Activated CD4-positive, CD25-positive, alpha-beta regulatory T cell (primary cell): ENCODE measurements around the gene COL15A1.
"Not testable (repeated sequence)": the region's sequence is repeated elsewhere in the genome, so short reads cannot be mapped to it uniquely, and the experiment has no call there.

Source experiments
- DNase-seq, 4 experiments: peaks; one replicate each; lab custom pipeline; 2025; lab: John Stamatoyannopoulos, UW

The COL15A1 gene

DNA sequence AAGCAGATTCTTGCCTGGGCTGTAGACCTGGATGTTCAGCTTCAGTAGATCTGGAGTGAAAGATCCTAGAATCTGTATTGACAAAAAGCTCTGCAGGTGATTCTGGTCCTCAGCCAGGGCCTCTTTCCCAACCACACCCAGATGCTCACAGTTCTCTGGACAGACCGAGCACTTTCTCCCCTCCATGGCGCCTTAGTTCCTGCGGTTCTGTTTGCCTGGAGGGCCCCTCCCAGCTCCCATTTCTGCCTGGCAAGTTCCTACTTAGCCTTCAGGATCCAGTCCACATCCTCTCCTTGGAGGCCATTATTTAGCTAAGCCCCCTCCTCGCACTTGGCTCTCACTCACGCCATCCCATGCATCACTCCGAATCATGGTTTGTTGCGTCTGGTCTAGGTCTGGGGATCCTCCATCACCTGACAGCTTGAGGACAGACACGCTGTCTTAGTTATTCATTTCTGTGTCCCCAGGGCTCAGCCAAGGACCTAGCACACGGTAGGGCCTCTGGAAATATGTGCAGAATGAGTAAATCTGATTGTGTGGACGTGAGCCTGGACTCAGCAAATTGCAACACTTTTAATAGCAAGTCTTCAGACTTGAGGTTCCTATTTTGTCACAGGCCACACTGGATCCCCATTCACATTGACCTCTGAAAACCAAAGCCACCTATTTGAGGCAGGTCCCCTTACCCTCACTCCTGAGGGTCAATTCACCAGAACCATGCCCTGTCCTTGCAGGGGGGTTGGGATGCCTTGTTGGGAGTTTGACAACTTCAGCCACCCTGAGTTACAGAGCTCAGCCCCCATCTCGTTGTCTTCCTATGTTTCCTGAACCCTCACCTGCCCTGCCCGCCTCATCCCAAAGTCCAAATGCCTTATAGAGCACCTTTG is 50.7 kb downstream of the COL15A1 start:
- DNase-seq: no peak

- DNase-seq: no peak
Measured at GRCh38 chr9:98995059-98995671, 51.5 kb downstream of the COL15A1 start.

- DNase-seq: no peak
Measured at GRCh38 chr9:98995971-98996504, 52.3 kb downstream of the COL15A1 start.

- no peak for DNase-seq
Measured at GRCh38 chr9:98997604-98998003, 53.9 kb downstream of the COL15A1 start.

GRCh38 chr9:98998441-98999151 is 54.9 kb downstream of the COL15A1 start:
- DNase-seq: peak; percentile 11 to 49 (median 32)

DNA sequence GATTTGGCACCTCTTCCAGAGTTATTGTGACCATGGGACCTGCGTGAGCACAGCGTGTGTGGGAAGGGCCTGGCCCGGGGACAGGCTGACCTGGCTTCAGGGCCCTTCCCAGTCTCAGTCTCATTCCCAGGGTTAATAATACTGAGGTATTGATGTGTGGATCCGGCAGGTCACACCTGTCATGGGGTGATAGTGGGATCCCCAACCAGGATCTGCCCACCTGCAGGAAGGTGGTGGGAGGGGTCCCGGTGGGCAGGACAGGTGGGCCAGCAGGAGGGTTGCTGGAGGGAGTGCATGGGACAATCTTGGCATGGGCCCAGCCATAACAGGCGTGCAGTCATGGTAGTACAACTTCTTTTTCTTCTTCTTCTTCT is 55.4 kb downstream of the COL15A1 start:
- DNase-seq: no peak

DNA sequence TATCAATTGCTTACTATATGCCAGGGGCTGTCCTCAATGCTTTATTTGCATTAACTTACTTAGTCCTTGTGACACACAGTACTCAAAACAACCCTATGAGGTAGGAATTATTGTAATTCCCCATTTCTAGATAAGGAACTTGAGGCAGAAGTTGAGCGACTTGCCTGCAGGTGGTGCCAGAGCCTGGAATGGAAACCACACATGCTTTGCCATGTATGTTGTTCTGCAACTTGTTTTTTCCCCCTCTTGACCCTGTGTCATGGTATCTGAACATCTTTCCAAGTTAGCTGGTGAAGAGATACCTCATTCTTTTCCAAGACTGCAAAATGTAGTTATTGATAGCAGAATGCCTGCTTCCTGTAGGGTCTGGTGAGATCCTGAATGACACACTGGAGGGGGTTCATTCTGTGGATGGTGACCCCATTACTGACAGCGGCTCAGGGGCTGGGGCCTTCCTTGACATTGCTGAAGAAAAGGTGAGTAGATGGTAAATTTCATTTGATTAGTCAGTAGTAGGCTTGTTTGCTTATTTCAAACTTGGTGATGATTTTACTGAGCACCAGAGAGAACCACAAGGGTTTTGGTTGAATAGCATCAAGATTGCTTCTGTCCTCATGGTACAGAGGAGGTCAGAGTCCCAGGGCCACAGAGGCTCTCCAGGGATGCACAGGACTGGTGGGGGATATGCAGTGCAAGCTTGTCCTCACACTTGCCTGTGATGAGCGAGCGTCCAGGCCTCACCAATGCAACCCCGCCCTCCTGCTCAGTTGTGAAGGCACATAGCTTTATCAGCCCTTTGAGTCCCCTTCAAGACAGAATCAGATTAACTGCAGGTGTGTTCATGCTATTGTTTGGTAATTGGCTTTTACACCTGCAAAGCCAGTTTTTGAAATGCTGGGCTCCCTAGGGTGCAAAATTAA is 57.0 kb downstream of the COL15A1 start:
- DNase-seq: peak in 3 of 4 experiments; percentile 13 to 30 (median 22)

- no peak for DNase-seq
Measured at GRCh38 chr9:99001892-99002291, 58.2 kb downstream of the COL15A1 start.

GRCh38 chr9:99002706-99003105 is 59.0 kb downstream of the COL15A1 start:
- no peak for DNase-seq

- DNase-seq: no peak
Measured at GRCh38 chr9:99003308-99003707, 59.6 kb downstream of the COL15A1 start.

DNA sequence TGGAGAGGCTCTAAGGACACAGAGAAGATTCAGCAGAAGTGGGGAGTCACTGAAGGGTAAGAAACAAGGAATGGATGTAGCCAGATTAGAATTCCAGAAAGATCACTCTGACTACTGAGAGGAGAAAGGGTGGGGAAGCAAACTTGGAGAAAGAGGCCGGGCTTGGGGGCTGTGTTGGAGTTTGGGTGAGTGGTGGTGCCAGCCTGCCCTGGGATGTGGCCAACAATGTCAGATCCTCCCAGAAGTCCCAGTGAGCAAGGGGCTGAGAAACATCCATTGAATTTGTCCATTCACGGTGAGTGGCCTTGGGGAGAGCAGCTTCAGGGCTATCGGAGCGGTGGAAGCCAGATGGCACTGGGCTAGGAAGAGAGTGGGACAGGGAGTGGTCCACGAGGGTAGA is 60.4 kb downstream of the COL15A1 start:
- DNase-seq: no peak

- DNase-seq: no peak
Measured at GRCh38 chr9:99004717-99005460, 61.2 kb downstream of the COL15A1 start.

- no peak for DNase-seq
Measured at GRCh38 chr9:99005651-99006050, 61.9 kb downstream of the COL15A1 start.

DNA sequence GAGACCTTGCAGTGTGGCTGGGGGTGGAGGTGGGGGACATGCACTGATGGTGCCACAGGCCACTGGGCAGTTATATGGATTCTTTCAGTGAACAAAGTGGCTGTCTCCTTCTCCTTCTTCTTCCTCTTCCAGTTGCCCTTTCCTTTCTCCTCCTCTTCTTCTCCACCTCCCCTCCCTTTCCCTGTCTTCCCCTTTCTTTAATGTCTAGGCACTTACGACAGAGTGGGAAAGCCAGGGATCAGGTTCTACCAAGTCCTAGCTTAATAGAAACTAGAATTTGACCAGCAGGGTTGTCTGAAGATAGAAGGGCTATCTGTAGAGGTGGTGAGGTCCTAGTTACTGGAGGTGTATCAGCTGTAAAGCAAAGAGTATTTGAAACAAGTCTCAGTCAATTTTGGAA is 62.8 kb downstream of the COL15A1 start:
- no peak for DNase-seq

- DNase-seq: no peak
Measured at GRCh38 chr9:99006979-99007378, 63.3 kb downstream of the COL15A1 start.

DNA sequence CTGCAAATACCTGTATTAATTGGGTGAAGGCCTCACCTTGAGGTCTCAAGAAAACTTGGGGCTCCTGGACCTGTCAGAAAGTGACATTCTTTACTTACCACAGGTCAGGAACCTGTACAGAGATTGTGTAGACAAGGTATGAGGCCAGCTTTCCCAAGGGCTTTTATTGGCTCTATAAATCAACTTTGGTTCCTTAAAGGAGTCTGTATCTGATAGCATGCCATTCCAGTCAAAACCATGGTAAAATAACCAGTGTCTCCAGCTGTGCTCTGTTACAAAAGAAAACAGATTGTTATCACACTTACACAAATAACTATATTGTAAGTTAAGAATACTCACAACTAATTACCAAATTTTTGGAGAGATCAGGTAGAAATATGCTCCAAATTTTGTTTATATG is 64.5 kb downstream of the COL15A1 start:
- no peak for DNase-seq

GRCh38 chr9:99010393-99010792 is 66.7 kb downstream of the COL15A1 start:
- DNase-seq: not testable (repeated sequence)

DNA sequence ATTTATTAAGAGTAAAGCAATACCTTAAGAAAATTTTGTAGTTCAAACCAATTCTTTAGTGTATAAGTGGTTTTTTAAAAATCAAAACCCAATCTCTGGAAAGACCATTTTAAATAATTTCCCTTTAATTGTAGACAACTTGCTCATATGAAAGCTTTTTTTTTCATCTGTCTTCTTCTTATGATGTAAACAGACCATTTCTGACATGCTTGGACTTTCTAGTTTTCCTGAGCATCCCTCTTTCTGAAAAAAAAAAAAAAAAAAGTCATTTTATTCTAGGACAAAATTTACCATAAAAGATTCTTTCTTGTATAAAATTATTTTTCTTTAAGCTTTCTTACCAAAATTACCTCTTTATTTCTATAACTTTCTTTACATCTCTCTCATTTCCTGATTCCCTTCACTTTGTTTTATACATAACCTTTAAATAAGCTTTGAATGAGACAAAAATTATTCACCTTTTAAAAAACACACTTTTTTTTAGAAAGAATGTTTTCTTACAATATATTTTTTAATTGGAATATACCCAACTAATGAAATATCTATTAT is 67.5 kb downstream of the COL15A1 start:
- DNase-seq: no peak

DNA sequence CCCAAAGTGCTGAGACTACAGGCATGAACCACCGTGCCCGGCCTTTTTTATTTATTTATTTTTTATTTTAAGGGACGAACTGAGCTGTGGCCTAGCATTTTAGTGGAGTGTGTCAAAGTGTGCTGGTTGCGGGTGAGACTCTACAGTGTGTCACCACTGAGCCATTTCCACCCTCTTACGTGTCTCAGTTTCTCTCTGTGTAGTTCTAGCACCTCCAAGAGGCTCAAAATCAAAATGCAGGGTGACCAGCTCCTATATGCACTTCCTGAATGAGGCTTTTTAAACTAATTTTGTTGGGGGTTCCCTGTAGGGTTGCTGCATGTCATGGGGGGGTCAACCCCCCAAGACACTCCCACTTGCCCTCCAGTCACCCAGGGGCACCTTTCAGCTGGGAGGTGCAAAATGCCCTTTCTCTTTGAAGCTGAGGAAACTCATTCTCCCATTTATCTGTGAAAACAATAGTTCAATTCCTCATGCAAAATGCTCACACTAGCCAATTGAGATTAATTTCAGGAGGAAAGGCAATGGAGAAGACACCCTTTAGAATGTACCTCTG is 69.3 kb downstream of the COL15A1 start:
- no peak for DNase-seq

DNA sequence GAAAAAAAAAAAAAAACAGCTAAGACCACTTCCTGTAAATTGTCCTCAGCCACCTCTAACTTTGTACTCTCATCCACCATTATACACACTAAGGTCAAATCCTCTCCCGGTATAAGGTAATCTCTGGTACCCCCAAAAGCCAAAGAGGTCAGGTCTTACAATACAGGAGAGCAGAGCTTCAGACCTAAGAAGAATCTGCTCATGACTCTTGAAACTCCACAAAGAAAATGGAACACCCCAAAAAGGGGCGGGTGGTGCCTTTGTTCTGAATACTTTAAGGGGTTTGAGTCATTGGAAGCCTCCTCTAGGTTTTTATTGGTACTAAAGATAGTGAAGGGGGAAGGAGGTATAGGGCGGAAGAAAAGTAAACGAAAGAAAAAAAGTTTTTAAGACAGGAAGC is 69.8 kb downstream of the COL15A1 start:
- no peak for DNase-seq
